ENCODE results near the gene CLN6.

CLN6 gene

GRCh38 chr15:68211656-68212320, 17.7 kb downstream of the CLN6 start:
- no peak overlapping the region for H3K27ac ChIP-seq
- no peak for TF ChIP-seq ZFX (IDR thresholded peaks at IDR 0.05)
- TF ChIP-seq CTCF (conservative IDR thresholded peaks at IDR 0.05) = no peak

GRCh38 chr15:68210821-68211655, 18.5 kb downstream of the CLN6 start:
- H3K27ac ChIP-seq = no peak overlapping the region
- no peak for TF ChIP-seq ZFX (IDR thresholded peaks at IDR 0.05)
- TF ChIP-seq CTCF (conservative IDR thresholded peaks at IDR 0.05) = peak; percentile 93

- TF ChIP-seq ZFX (IDR thresholded peaks at IDR 0.05) (no peak), CTCF (conservative IDR thresholded peaks at IDR 0.05) (no peak)
- no peak overlapping the region for H3K27ac ChIP-seq
These were observed 19.1 kb downstream of the CLN6 start for GRCh38 chr15:68210409-68210756.

GRCh38 chr15:68209735-68210408, 19.7 kb downstream of the CLN6 start:
- no peak overlapping the region for H3K27ac ChIP-seq
- no peak for TF ChIP-seq CTCF (conservative IDR thresholded peaks at IDR 0.05)
- no peak for TF ChIP-seq ZFX (IDR thresholded peaks at IDR 0.05)

GRCh38 chr15:68209272-68209671, 20.3 kb downstream of the CLN6 start:
- no peak overlapping the region for H3K27ac ChIP-seq
- TF ChIP-seq CTCF (conservative IDR thresholded peaks at IDR 0.05) (no peak), ZFX (IDR thresholded peaks at IDR 0.05) (no peak)

GRCh38 chr15:68208636-68209240, 20.8 kb downstream of the CLN6 start:
- TF ChIP-seq ZFX (IDR thresholded peaks at IDR 0.05) (no peak), CTCF (conservative IDR thresholded peaks at IDR 0.05) (no peak)
- no peak overlapping the region for H3K27ac ChIP-seq
